PC-9 (cell line): Measurements from ENCODE around the gene SLC25A3.

ENCODE experiments used
- EZH2 ChIP-seq: fragments of 200-600 bp; sonication (generic); IDR thresholded peaks from 2 replicates; pipeline ENCODE4 v1.8.0; 2017; ENCODE audit warnings: antibody characterized with exemption, low read depth
- TF ChIP-seq, protein P1 (sequence below): fragments of 200-600 bp; sonication (generic); conservative IDR thresholded peaks from 2 replicates; pipeline ENCODE4 v1.6.1; 2017; ENCODE audit warnings: mixed run types, antibody characterized with exemption, mild to moderate bottlenecking, moderate library complexity

DNA sequence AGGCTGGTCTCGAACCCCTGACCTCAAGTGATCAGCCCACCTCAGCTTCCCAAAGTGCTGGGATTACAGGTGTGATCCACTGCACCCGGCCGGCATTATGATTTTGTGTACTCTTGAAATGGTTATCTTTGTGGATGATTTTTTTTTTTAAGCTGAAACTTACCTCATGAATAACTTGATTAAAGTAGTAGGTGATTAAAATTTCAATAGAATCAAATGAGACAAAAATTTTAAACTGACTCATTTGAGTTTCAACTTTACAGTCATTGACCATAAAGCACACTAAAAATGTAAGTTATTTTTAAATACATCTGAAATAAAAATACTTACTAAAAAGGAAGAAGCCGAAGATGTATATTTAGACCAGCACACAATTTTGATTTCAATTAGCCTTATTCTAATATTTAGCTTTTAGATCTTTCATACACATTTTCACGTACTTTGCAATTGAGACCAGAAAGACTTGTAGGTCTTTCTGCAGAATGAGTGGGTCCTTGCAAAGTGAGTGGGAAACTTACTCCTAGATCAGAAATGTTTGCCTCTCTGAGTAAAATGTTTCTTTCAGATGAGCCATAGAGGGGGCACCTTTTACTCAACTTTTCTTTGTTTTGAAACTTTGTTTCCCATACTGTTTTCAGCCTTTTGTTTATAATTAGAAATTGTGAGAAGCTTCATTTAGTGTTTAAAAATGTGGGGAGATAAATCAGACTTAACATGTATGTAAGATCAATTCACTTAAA, 43.9 kb upstream of the SLC25A3 start:
- TF ChIP-seq, protein P1, sequence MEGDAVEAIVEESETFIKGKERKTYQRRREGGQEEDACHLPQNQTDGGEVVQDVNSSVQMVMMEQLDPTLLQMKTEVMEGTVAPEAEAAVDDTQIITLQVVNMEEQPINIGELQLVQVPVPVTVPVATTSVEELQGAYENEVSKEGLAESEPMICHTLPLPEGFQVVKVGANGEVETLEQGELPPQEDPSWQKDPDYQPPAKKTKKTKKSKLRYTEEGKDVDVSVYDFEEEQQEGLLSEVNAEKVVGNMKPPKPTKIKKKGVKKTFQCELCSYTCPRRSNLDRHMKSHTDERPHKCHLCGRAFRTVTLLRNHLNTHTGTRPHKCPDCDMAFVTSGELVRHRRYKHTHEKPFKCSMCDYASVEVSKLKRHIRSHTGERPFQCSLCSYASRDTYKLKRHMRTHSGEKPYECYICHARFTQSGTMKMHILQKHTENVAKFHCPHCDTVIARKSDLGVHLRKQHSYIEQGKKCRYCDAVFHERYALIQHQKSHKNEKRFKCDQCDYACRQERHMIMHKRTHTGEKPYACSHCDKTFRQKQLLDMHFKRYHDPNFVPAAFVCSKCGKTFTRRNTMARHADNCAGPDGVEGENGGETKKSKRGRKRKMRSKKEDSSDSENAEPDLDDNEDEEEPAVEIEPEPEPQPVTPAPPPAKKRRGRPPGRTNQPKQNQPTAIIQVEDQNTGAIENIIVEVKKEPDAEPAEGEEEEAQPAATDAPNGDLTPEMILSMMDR, result no peak
- no peak for TF ChIP-seq EZH2
